Left lung (tissue), 10 donors: ENCODE results near the gene DSTYK. TPM values are rescaled to one million over a fixed set of nuclear protein-coding genes. Genes with fewer than 3 reads are reported as not detected.
"Not testable (repeated sequence)": the region's sequence is repeated elsewhere in the genome, so short reads cannot be mapped to it uniquely, and the experiment has no call there.

Experiments
- ATAC-seq: fragments of 200-7000 bp; cut with Tn5 transposase; one replicate; pipeline ENCODE4 v1.9.1; 2020; ENCODE audit warnings: moderate library complexity
- DNase-seq, 4 donors: peaks; one replicate each; pipeline ENCODE4 v3.0.0-alpha.2; 2013 to 2020
- H3K27ac ChIP-seq, 2 donors: fragments of 200-600 bp; sonication (generic) in 1 of 2; one replicate each; pipeline versions ENCODE4 v1.5.0 to v1.8.0; 2020 to 2021
- H3K27me3 ChIP-seq, 2 donors: fragments of 200-600 bp; sonication (generic) in 1 of 2; one replicate each; pipeline versions ENCODE4 v1.5.0 to v1.8.0; 2020 to 2021
- H3K36me3 ChIP-seq, 2 donors: fragments of 200-600 bp; sonication (generic) in 1 of 2; one replicate each; pipeline versions ENCODE4 v1.5.0 to v1.8.0; 2020 to 2021
- H3K4me1 ChIP-seq, 2 donors: fragments of 200-600 bp; one replicate each; pipeline ENCODE4 v1.8.0; 2021
- H3K4me3 ChIP-seq, 2 donors: fragments of 200-600 bp; sonication (generic) in 1 of 2; one replicate each; pipeline versions ENCODE4 v1.5.0 to v1.8.0; 2020 to 2021; ENCODE audit warnings: mild to moderate bottlenecking in 1 of 2
- H3K9me3 ChIP-seq, 2 donors: fragments of 200-600 bp; sonication (generic) in 1 of 2; one replicate each; pipeline versions ENCODE4 v1.5.0 to v1.8.0; 2020 to 2021
- intact Hi-C, 2 donors: fragments of 100-400 bp; cut with DNase I; formaldehyde crosslinking; loops; one replicate each; pipeline versions ENCODE4 v1.11.2 to v1.14.2; 2022
- polyA plus RNA-seq, 6 donors: library from polyadenylated mRNA; unstranded; fragments of 120-200 nt; gene quantifications; one replicate each; pipeline ENCODE4 v1.2.1, GENCODE V29; 2013; ENCODE audit not compliant: insufficient read length in 6 of 6
- total RNA-seq, 2 donors: library from RNA; stranded (reverse); fragmentation: NEBNext Ultra II Directional; extraction: Animal tissue kit (Norgen Biotek cat#: 25700); gene quantifications; one replicate each; pipeline ENCODE4 v1.2.1, GENCODE V29; 2021
- TF ChIP-seq, protein P1 (sequence below), 2 donors: fragments of 200-600 bp; sonication (generic) in 1 of 2; IDR thresholded peaks; one replicate each; pipeline versions ENCODE4 v1.5.0 to v1.8.0; 2021; ENCODE audit warnings: antibody characterized with exemption in 2 of 2
- donor health status: DM: no; HTN: yes; CAD: no.
- donor health status: DM: no; HTN: no; CAD: no.

The DSTYK gene
- total and polyA plus RNA-seq, 8 donors, result 11.1 to 18.4 (median 17.1) TPM

DNA sequence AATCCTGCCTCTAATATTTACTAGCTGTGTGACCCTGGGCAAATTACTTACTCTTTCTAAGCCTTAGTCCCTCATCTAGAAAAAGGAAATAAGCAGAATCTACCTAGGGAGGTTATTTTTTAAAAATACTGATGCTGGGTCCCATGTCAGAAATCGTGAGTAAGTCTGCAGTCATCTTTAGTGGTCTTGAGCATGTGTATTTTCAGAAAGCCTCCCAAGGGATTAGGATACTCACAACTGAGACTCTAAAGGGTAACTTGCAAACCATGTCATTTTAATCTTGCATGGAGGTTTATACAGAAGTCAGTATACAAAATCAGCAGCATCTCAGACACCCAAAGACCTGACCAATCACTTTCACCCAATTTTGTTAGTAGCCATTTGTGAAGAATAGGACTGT, 43.2 kb downstream of the DSTYK start:
- no peaks in the 10 kb centered on the region for H3K4me1 ChIP-seq
- TF ChIP-seq, protein P1, sequence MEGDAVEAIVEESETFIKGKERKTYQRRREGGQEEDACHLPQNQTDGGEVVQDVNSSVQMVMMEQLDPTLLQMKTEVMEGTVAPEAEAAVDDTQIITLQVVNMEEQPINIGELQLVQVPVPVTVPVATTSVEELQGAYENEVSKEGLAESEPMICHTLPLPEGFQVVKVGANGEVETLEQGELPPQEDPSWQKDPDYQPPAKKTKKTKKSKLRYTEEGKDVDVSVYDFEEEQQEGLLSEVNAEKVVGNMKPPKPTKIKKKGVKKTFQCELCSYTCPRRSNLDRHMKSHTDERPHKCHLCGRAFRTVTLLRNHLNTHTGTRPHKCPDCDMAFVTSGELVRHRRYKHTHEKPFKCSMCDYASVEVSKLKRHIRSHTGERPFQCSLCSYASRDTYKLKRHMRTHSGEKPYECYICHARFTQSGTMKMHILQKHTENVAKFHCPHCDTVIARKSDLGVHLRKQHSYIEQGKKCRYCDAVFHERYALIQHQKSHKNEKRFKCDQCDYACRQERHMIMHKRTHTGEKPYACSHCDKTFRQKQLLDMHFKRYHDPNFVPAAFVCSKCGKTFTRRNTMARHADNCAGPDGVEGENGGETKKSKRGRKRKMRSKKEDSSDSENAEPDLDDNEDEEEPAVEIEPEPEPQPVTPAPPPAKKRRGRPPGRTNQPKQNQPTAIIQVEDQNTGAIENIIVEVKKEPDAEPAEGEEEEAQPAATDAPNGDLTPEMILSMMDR (IDR thresholded peaks at IDR 0.05), result no peak
- no peak overlapping the region for H3K27ac ChIP-seq
- H3K36me3 ChIP-seq, result peaks cover 0 to 66% of the 10 kb centered on the region in 2 donors
- ATAC-seq (no peak), DNase-seq (no peak)
- H3K27me3 ChIP-seq, result no peaks in the 10 kb centered on the region
- intact Hi-C loops, result no loop called here
- H3K9me3 ChIP-seq, result no peaks in the 10 kb centered on the region
- H3K4me3 ChIP-seq, result no peak overlapping the region

DNA sequence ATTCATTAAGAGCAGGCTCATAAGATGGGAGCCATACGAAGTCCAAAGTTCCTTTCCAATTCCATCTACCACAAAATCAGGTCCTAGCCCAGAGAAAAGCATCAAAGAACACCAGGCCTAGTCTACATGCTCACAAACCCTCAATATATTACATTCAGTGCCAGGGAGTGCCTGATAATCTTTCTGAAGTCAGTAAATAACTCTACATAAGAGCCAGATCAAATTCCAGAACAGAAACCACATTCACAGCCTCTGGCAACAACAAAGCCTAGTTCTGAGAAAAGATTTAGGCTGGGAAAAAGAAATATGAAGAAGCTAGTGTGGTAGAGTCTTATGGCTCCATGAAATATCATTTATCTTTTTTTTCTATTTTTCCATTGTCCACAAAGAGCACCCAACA, 49.2 kb downstream of the DSTYK start:
- TF ChIP-seq, protein P1 (IDR thresholded peaks at IDR 0.05), result no peak
- ATAC-seq (no peak), DNase-seq (no peak)
- no peak overlapping the region for H3K4me3 ChIP-seq
- H3K9me3 ChIP-seq, result no peaks in the 10 kb centered on the region
- H3K27me3 ChIP-seq, result no peaks in the 10 kb centered on the region
- intact Hi-C loops, result no loop called here
- no peaks in the 10 kb centered on the region for H3K4me1 ChIP-seq
- H3K36me3 ChIP-seq, result peaks cover 0 to 98% of the 10 kb centered on the region in 2 donors
- no peak overlapping the region for H3K27ac ChIP-seq

DNA sequence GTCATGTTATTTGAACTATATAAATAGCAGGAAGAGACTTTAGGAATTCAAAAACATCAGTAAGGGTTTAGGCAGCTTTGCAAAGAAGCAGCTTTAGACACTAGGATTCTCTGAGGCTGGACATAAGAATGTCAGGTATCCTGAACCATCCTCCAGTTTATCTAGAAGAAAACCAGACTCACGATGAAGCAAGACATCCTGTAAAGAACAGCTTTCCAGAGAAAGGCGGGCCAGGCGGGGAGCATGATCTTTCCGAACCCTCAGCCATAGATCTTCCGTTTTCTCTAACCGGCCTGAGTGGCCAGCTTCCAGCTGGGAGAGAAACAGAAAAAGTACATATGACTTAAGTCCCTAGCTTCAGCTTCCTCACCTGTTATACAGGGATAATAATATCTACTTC, 50.4 kb downstream of the DSTYK start:
- Histone ChIP-seq H3K4me3 (no peak overlapping the region), H3K27ac (no peak overlapping the region), H3K4me1 (no peaks in the 10 kb centered on the region), H3K36me3 (peaks cover 0 to 100% of the 10 kb centered on the region in 2 donors), H3K9me3 (peaks cover 0 to 9% of the 10 kb centered on the region in 2 donors), H3K27me3 (no peaks in the 10 kb centered on the region)
- DNase-seq (no peak), ATAC-seq (no peak)
- TF ChIP-seq, protein P1 (IDR thresholded peaks at IDR 0.05), result no peak
- intact Hi-C loops, result no loop called here

DNA sequence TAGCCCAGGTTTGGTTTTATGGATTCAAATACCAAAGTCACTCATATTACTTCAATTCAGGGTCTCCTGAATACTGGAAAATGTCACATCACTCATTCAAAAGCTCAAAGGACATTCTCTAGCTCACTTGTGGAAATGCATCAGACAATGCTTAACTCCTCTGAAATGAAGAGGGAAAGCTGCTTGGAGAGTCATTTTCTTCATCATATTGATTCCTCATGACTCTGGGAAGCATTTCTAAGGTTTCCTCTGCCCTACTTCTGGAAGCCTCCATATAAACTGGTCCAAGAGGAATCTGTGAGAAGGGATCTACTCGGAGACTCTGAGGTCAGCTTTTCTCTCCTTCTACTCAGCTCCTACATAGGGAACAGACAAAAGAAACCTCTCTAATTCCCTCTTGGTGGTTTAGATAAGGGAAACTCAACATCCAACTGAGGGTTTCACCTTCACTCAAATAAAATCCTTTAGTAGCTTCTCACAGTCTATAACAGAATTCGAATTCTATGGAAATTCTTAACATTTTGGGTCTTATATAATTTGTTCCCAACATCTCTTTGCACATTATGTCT, 53.4 kb downstream of the DSTYK start:
- Histone ChIP-seq H3K9me3 (peaks cover 0 to 14% of the 10 kb centered on the region in 2 donors), H3K4me3 (no peak overlapping the region), H3K27me3 (no peaks in the 10 kb centered on the region), H3K4me1 (no peaks in the 10 kb centered on the region), H3K27ac (no peak overlapping the region), H3K36me3 (peaks cover 0 to 100% of the 10 kb centered on the region in 2 donors)
- DNase-seq, result no peak
- intact Hi-C loops, result no loop called here
- TF ChIP-seq, protein P1 (IDR thresholded peaks at IDR 0.05), result no peak
- no peak for ATAC-seq

DNA sequence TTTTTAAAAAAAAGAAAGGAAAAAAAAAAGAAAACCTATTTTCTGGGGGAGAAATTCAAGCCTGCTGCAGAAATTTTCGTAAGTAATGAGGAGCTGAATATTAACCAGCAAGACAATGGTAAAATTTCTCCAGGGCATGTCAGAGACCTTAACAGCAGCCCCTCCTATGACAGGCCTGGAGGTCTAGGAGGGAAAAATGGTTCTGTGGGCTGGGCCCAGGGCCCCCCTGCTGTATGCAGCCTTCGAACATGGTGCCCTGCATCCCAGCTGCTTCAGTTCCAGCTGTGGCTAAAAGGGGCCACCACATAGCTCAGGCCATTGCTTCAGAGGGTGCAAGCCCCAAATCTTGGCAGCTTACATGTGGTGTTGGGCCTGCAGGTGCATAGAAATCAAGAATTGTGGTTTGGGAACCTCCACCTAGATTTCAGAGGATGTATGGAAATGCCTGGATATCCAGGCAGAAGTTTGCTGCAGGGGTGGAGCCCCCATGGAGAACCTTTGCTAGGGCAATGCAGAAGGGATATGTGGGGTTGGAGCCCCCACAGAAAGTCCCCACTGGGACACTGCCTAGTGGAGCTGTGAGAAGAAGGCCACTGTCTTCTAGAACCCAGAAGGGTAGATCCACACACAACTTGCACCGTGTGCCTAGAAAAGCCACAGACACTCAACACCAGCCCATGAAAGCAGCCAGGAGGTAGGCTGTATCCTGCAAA, 55.7 kb downstream of the DSTYK start:
- intact Hi-C loops, ATAC-seq, H3K4me1 ChIP-seq, DNase-seq, H3K27me3 ChIP-seq, H3K4me3 ChIP-seq, H3K27ac ChIP-seq: not testable (repeated sequence)
- peaks cover 0 to 92% of the 10 kb centered on the region in 2 donors for H3K36me3 ChIP-seq
- H3K9me3 ChIP-seq, result peaks cover 0 to 14% of the 10 kb centered on the region in 2 donors
